Stomach (tissue), 4 donors: ENCODE results near the gene CYP27C1.

Experiments
- CTCF ChIP-seq, 7 experiments: fragments of 450-650 bp in 4 of 7; fragments of 200-600 bp in 3 of 7; sonication (generic) in 3 of 7; IDR thresholded peaks; one replicate each; pipeline ENCODE4 v1.5.1; 2016 to 2019; ENCODE audit warnings: antibody characterized with exemption in 7 of 7, control low read depth in 2 of 7, mild to moderate bottlenecking in 1 of 7
- EP300 ChIP-seq: sonication (generic); formaldehyde crosslinking; IDR thresholded peaks from one replicate; pipeline ENCODE4 v1.6.1; 2017; ENCODE audit warnings: antibody characterized with exemption
- POLR2A ChIP-seq, 4 donors: fragments of 450-650 bp; IDR thresholded peaks; one replicate each; pipeline ENCODE4 v1.6.1; 2016; ENCODE audit warnings: antibody characterized with exemption in 4 of 4, control low read depth in 2 of 4, mild to moderate bottlenecking in 1 of 4, moderate library complexity in 1 of 4
- POLR2AphosphoS5 ChIP-seq, 3 donors: sonication (generic); formaldehyde crosslinking; IDR thresholded peaks; one replicate each; pipeline ENCODE4 v1.6.1; 2016; ENCODE audit warnings: antibody characterized with exemption in 3 of 3

DNA sequence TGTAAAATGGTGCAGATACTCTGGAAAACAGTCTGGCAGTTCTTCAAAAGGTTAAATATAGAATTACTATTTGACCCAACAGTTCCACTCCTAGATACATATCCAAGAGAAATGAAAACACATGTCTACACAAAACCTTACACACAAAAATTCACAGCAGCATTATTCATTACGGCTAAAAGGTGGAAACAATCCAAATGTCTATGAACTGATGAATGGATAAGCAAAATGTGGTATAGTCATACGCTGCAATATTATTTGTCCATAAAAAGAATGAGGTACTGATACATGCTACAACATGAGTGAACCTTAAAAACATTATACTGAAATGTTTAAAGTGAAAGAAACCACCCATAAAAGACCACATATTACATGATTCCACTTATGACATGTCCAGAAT, 4.0 kb downstream of the CYP27C1 start:
- TF ChIP-seq POLR2A (IDR thresholded peaks at IDR 0.05) (no peak), EP300 (no peak), CTCF (IDR thresholded peaks at IDR 0.05) (no peak), POLR2AphosphoS5 (IDR thresholded peaks at IDR 0.05) (no peak)
